ENCODE results near the gene KLHDC3. TPM values are rescaled to one million over a fixed set of nuclear protein-coding genes. Genes with fewer than 3 reads are reported as not detected.

Gene KLHDC3
- 100 to 1,000 TPM in 7 of 9 donors, 10 to 100 TPM in 2; 72.3 to 139 (median 107) TPM for total RNA-seq
- polyA plus RNA-seq = 100 to 1,000 TPM in 2 of 3 donors, 10 to 100 TPM in 1; 51.2 to 144 (median 112) TPM
- long read RNA-seq, donor 1, transcript KLHDC3-202 (11 exons, 1,909 nt) = major isoform, 37 of 37 reads
- long read RNA-seq, donor 1, partial matches to known transcripts = 0 of 37 reads
- long read RNA-seq, donor 1, other reads (novel, unspliced or antisense) = 0 of 37 reads
- long read RNA-seq, donor 2, transcript KLHDC3-202 (11 exons, 1,909 nt) = major isoform, 21 of 39 reads
- long read RNA-seq, donor 2, partial matches to known transcripts = 18 of 39 reads
- long read RNA-seq, donor 2, other reads (novel, unspliced or antisense) = 0 of 39 reads
- long read RNA-seq, donor 3, transcript KLHDC3-202 (11 exons, 1,909 nt) = major isoform, 26 of 44 reads
- long read RNA-seq, donor 3, partial matches to known transcripts = 18 of 44 reads
- long read RNA-seq, donor 3, other reads (novel, unspliced or antisense) = 0 of 44 reads
- long read RNA-seq, donor 4, transcript KLHDC3-202 (11 exons, 1,909 nt) = major isoform, 68 of 80 reads
- long read RNA-seq, donor 4, partial matches to known transcripts = 11 of 80 reads
- long read RNA-seq, donor 4, other reads (novel, unspliced or antisense) = 1 of 80 reads
- long read RNA-seq, donor 5, transcript KLHDC3-202 (11 exons, 1,909 nt) = major isoform, 215 of 242 reads
- long read RNA-seq, donor 5, partial matches to known transcripts = 6 of 242 reads
- long read RNA-seq, donor 5, other reads (novel, unspliced or antisense) = 21 of 242 reads
- long read RNA-seq, donor 6, transcript KLHDC3-202 (11 exons, 1,909 nt) = major isoform, 45 of 54 reads
- long read RNA-seq, donor 6, partial matches to known transcripts = 8 of 54 reads
- long read RNA-seq, donor 6, other reads (novel, unspliced or antisense) = 1 of 54 reads
- long read RNA-seq, donor 7, transcript KLHDC3-202 (11 exons, 1,909 nt) = major isoform, 18 of 24 reads
- long read RNA-seq, donor 7, partial matches to known transcripts = 6 of 24 reads
- long read RNA-seq, donor 7, other reads (novel, unspliced or antisense) = 0 of 24 reads
- long read RNA-seq, donor 8, transcript KLHDC3-202 (11 exons, 1,909 nt) = major isoform, 58 of 66 reads
- long read RNA-seq, donor 8, partial matches to known transcripts = 8 of 66 reads
- long read RNA-seq, donor 8, other reads (novel, unspliced or antisense) = 0 of 66 reads
- long read RNA-seq, donor 9, transcript KLHDC3-202 (11 exons, 1,909 nt) = major isoform, 26 of 58 reads
- long read RNA-seq, donor 9, partial matches to known transcripts = 32 of 58 reads
- long read RNA-seq, donor 9, other reads (novel, unspliced or antisense) = 0 of 58 reads
- long read RNA-seq, donor 10, transcript KLHDC3-202 (11 exons, 1,909 nt) = major isoform, 19 of 30 reads
- long read RNA-seq, donor 10, partial matches to known transcripts = 11 of 30 reads
- long read RNA-seq, donor 10, other reads (novel, unspliced or antisense) = 0 of 30 reads

GRCh38 chr6:43013843-43014433 lies at the start of gene KLHDC3, which contains the start of gene MEA1:
KLHDC3 (plus strand) TSS chr6:43014249; CDS start chr6:43017193, 2,944 bp downstream.
MEA1 (minus strand) TSS chr6:43013946; CDS start chr6:43013813, 133 bp downstream.
- intact Hi-C loops (cut with DNase I) = no loop called here
- H3K4me1 ChIP-seq (replicated peaks in 1 of 2) = peaks cover 24 to 46% of the 10 kb centered on the region in 2 donors
- peak within 1 kb of the TSS; percentile 44 to 74 (median 62) for H3K4me3 ChIP-seq
- peak; percentile 99 to 100 (median 100) for DNase-seq
- 0% methylated on average over 11 to 51 of the region's 51 CpGs for WGBS, 4 donors
- H3K27ac ChIP-seq = peak within 1 kb of the TSS in 4 of 5 donors; percentile 51 to 85 (median 64)
- no peaks in the 10 kb centered on the region for H3K27me3 ChIP-seq
- TF ChIP-seq POLR2A (IDR thresholded peaks at IDR 0.05) (peak; percentile 19 to 52), CTCF (IDR thresholded peaks at IDR 0.05) (no peak)
- H3K9me3 ChIP-seq (replicated peaks in 1 of 3) = no peaks in the 10 kb centered on the region
- peaks cover 0 to 52% of the 10 kb centered on the region in 2 donors for H3K36me3 ChIP-seq (replicated peaks in 1 of 2)

GRCh38 chr6:42966571-42966970 lies 47.5 kb upstream of the KLHDC3 start:
- DNase-seq = no peak
- Histone ChIP-seq H3K4me1 (replicated peaks in 1 of 2) (peaks cover 0 to 5% of the 10 kb centered on the region in 2 donors), H3K9me3 (replicated peaks in 1 of 3) (no peaks in the 10 kb centered on the region), H3K4me3 (no peak overlapping the region), H3K27ac (no peak overlapping the region), H3K36me3 (replicated peaks in 1 of 2) (peaks cover 0 to 50% of the 10 kb centered on the region in 2 donors), H3K27me3 (no peaks in the 10 kb centered on the region)
- WGBS, 4 donors = 65 to 89% (median 76%) methylated on average over 7 of the region's 7 CpGs
- intact Hi-C loops (cut with DNase I) = no loop called here
- TF ChIP-seq CTCF (IDR thresholded peaks at IDR 0.05) (no peak), POLR2A (IDR thresholded peaks at IDR 0.05) (no peak)

GRCh38 chr6:42967228-42967627 lies 46.8 kb upstream of the KLHDC3 start:
- no peak overlapping the region for H3K27ac ChIP-seq
- H3K4me3 ChIP-seq = no peak overlapping the region
- H3K4me1 ChIP-seq (replicated peaks in 1 of 2) = peaks cover 2 to 8% of the 10 kb centered on the region in 2 donors
- intact Hi-C loops (cut with DNase I) = no loop called here
- H3K27me3 ChIP-seq = no peaks in the 10 kb centered on the region
- peaks cover 0 to 50% of the 10 kb centered on the region in 2 donors for H3K36me3 ChIP-seq (replicated peaks in 1 of 2)
- WGBS, 4 donors = 93 to 100% (median 97%) methylated on average over 6 to 11 of the region's 11 CpGs
- no peak for TF ChIP-seq CTCF (IDR thresholded peaks at IDR 0.05)
- no peak for TF ChIP-seq POLR2A (IDR thresholded peaks at IDR 0.05)
- no peak for DNase-seq
- H3K9me3 ChIP-seq (replicated peaks in 1 of 3) = no peaks in the 10 kb centered on the region
